HL-60 (cell line): ENCODE measurements around the gene FAM78B.

ENCODE experiments used
- CTCF ChIP-seq: IDR thresholded peaks from one replicate; pipeline ENCODE4 v1.5.1; 2011; ENCODE audit warnings: low read length, control low read depth, inconsistent platforms; ENCODE audit not compliant: insufficient read depth
- GABPA ChIP-seq: IDR thresholded peaks from 2 replicates; pipeline ENCODE4 v1.6.1; 2012; ENCODE audit warnings: low read depth
- POLR2AphosphoS5 ChIP-seq: IDR thresholded peaks from 2 replicates; pipeline ENCODE4 v1.6.1; 2012; ENCODE audit warnings: low read depth
- REST ChIP-seq: IDR thresholded peaks from 2 replicates; pipeline ENCODE4 v1.6.1; 2012; ENCODE audit warnings: low read depth; ENCODE audit not compliant: insufficient replicate concordance
- SPI1 ChIP-seq: IDR thresholded peaks from 2 replicates; pipeline ENCODE4 v1.6.1; 2012; ENCODE audit warnings: low read depth, mild to moderate bottlenecking, borderline replicate concordance

- TF ChIP-seq CTCF (no peak), POLR2AphosphoS5 (no peak), SPI1 (no peak), GABPA (no peak), REST (no peak)
Observed at GRCh38 chr1:166176416-166176815, 9.6 kb upstream of the FAM78B start.
